Activated CD8-positive, alpha-beta memory T cell treated with anti-CD3 and anti-CD28 coated beads for 1 hour (primary cell): ENCODE data around the gene AIFM3.
"Not testable (repeated sequence)": the region's sequence is repeated elsewhere in the genome, so short reads cannot be mapped to it uniquely, and the experiment has no call there.

Experiments used
- DNase-seq, 2 donors: peaks; one replicate each; pipeline ENCODE4 v3.0.0-alpha.2; 2020; ENCODE audit warnings: low read depth in 1 of 2; ENCODE audit errors: extremely low read depth in 1 of 2

The AIFM3 gene

GRCh38 chr22:21000207-21000986 is 33.3 kb downstream of the AIFM3 start:
- DNase-seq, result no peak

- DNase-seq, result no peak
These were observed 34.0 kb downstream of the AIFM3 start for GRCh38 chr22:21000987-21001600.

GRCh38 chr22:21001601-21002325 is 34.7 kb downstream of the AIFM3 start, which contains the start of gene THAP7:
Gene THAP7 (minus strand): TSS chr22:21002118. CDS start chr22:21001911, 207 bp downstream.
- peak; percentile 90 to 97 for DNase-seq

GRCh38 chr22:21003782-21004181 is 36.7 kb downstream of the AIFM3 start:
- no peak for DNase-seq

GRCh38 chr22:21009208-21009607 is 42.2 kb downstream of the AIFM3 start:
- not testable (repeated sequence) for DNase-seq

GRCh38 chr22:21009638-21010425 is 42.8 kb downstream of the AIFM3 start:
- no peak for DNase-seq

- DNase-seq, result no peak
These were observed 43.5 kb downstream of the AIFM3 start for GRCh38 chr22:21010426-21011113.

- no peak for DNase-seq
These were observed 45.7 kb downstream of the AIFM3 start for GRCh38 chr22:21012446-21013407.

GRCh38 chr22:21013657-21014201 is 46.7 kb downstream of the AIFM3 start:
- DNase-seq, result no peak

GRCh38 chr22:21014202-21014725 is 47.2 kb downstream of the AIFM3 start:
- peak; percentile 62 to 73 for DNase-seq

- DNase-seq, result no peak
These were observed 47.8 kb downstream of the AIFM3 start, which contains the start of gene P2RX6 for GRCh38 chr22:21014726-21015465. Gene P2RX6 (plus strand): TSS chr22:21015165. CDS start chr22:21015175, 10 bp downstream.

- no peak for DNase-seq
These were observed 48.5 kb downstream of the AIFM3 start for GRCh38 chr22:21015466-21016006.

- no peak for DNase-seq
These were observed 49.8 kb downstream of the AIFM3 start for GRCh38 chr22:21016644-21017420.

- no peak for DNase-seq
These were observed 51.3 kb downstream of the AIFM3 start for GRCh38 chr22:21018314-21018713.

GRCh38 chr22:21020802-21021429 is 53.9 kb downstream of the AIFM3 start:
- no peak for DNase-seq

GRCh38 chr22:21022507-21022906 is 55.5 kb downstream of the AIFM3 start:
- no peak for DNase-seq
